HG03354 (cell line): ENCODE data around the gene SLC5A5.

Source experiments
- ATAC-seq: cut with Tn5 transposase; IDR thresholded peaks from one replicate; pipeline ENCODE4 v1.9.1; 2021; ENCODE audit warnings: mild to moderate bottlenecking; ENCODE audit not compliant: unreplicated experiment, poor library complexity, severe bottlenecking

SLC5A5 gene

GRCh38 chr19:17943274-17944221 lies 71.8 kb downstream of the SLC5A5 start:
- no peak for ATAC-seq

GRCh38 chr19:17944301-17944700 lies 72.6 kb downstream of the SLC5A5 start:
- ATAC-seq, result no peak
